GM10266 (cell line): ENCODE results near the gene CLEC9A.

Source experiments
- DNase-seq: peaks from one replicate; pipeline ENCODE4 v3.0.0; 2012; ENCODE audit errors: extremely low spot score
- CTCF ChIP-seq: IDR thresholded peaks from 2 replicates; pipeline ENCODE4 v1.5.1; 2012; ENCODE audit warnings: mild to moderate bottlenecking, low read depth; ENCODE audit not compliant: control insufficient read depth, insufficient read depth; ENCODE audit errors: missing control alignments

The CLEC9A gene

GRCh38 chr12:10031771-10032175, 1.3 kb downstream of the CLEC9A start:
- no peak for DNase-seq
- no peak for TF ChIP-seq CTCF

- no peak for DNase-seq
- peak; percentile 30 for TF ChIP-seq CTCF
Measured at GRCh38 chr12:10033783-10034545, 3.5 kb downstream of the CLEC9A start.

- TF ChIP-seq CTCF: no peak
- no peak for DNase-seq
Measured at GRCh38 chr12:10042167-10042566, 11.7 kb downstream of the CLEC9A start.

GRCh38 chr12:10048526-10048925, 18.0 kb downstream of the CLEC9A start:
- no peak for DNase-seq
- TF ChIP-seq CTCF: no peak

GRCh38 chr12:10052193-10052913, 21.9 kb downstream of the CLEC9A start:
- no peak for DNase-seq
- no peak for TF ChIP-seq CTCF

- no peak for DNase-seq
- TF ChIP-seq CTCF: no peak
Measured at GRCh38 chr12:10058387-10058786, 27.9 kb downstream of the CLEC9A start.

GRCh38 chr12:10065241-10065640, 34.8 kb downstream of the CLEC9A start:
- no peak for DNase-seq
- TF ChIP-seq CTCF: no peak
